K562 (cell line): Measurements from ENCODE around the gene M6PR. TPM values are rescaled to one million over a fixed set of nuclear protein-coding genes. Genes with fewer than 3 reads are reported as not detected.

Source experiments
- ATAC-seq: fragments of 200-7000 bp; cut with Tn5 transposase; 3 replicates; pipeline ENCODE4 v1.9.1; 2020; ENCODE audit warnings: moderate library complexity
- BruUV-seq: library from RNA; stranded (reverse); fragments of 400-500 nt; replicated peaks from 2 replicates; lab custom pipeline; 2021; lab: Mats Ljungman, UMichigan
- CTCF ChIA-PET: fragments of 300-600 bp; formaldehyde crosslinking; extraction: SDS; loops from one replicate; lab custom pipeline; 2021; ENCODE audit warnings: low intra/inter-chr PET ratio; lab: Yijun Ruan, JAX
- POLR2A ChIA-PET: fragments of 300-600, 350-650 bp; sonication (Branson Sonifier 250); formaldehyde crosslinking; extraction: SDS; loops from one replicate; lab custom pipeline; 2021; ENCODE audit warnings: antibody characterized with exemption, inconsistent platforms; lab: Yijun Ruan, JAX
- DNase-seq, 4 experiments: peaks; one replicate each; pipeline versions ENCODE4 v3.0.0 to v3.0.0-alpha.2; 2011 to 2018; ENCODE audit warnings: low spot score in 3 of 4, mixed read lengths in 3 of 4; ENCODE audit errors: extremely low read depth in 1 of 4
- FAIRE-seq: peaks from 2 replicates; lab custom pipeline; 2011; peaks lifted over from hg19 to GRCh38; lab: Jason Lieb, UNC
- H2AFZ ChIP-seq: 2 replicates; pipeline ENCODE4 v1.6.0; 2011; ENCODE audit warnings: low read depth, low read length, control low read depth, inconsistent platforms
- H3K27ac ChIP-seq: fragments of 200-600 bp; 3 replicates; pipeline ENCODE4 v1.8.0; 2011; ENCODE audit warnings: low read depth, mild to moderate bottlenecking, control low read depth, inconsistent platforms, low read length, moderate library complexity, mixed read lengths; ENCODE audit errors: extremely low read depth
- H3K27me3 ChIP-seq, 2 experiments: fragments of 300-600 bp in 1 of 2; 2 replicates in 1 of 2; 3 replicates in 1 of 2; pipeline versions ENCODE4 v1.6.0 to v1.8.0; 2011; ENCODE audit warnings: inconsistent platforms in 2 of 2, low read length in 2 of 2, mild to moderate bottlenecking in 1 of 2, mixed read lengths in 1 of 2, moderate library complexity in 1 of 2; ENCODE audit not compliant: control insufficient read depth in 2 of 2, insufficient read depth in 2 of 2
- H3K36me3 ChIP-seq: fragments of 300-600 bp; 3 replicates; pipeline ENCODE4 v1.8.0; 2011; ENCODE audit warnings: mild to moderate bottlenecking, low read length, inconsistent platforms; ENCODE audit not compliant: control insufficient read depth, insufficient read depth
- H3K4me1 ChIP-seq, 2 experiments: fragments of 200-600 bp in 1 of 2; replicated peaks in 1 of 2; 2 replicates in 1 of 2; 3 replicates in 1 of 2; pipeline versions ENCODE4 v1.5.1 to v1.8.0; 2011; ENCODE audit warnings: inconsistent platforms in 2 of 2, low read length in 2 of 2, mild to moderate bottlenecking in 1 of 2, mixed read lengths in 1 of 2, moderate library complexity in 1 of 2; ENCODE audit not compliant: control insufficient read depth in 2 of 2, insufficient read depth in 2 of 2
- H3K4me2 ChIP-seq: 2 replicates; pipeline ENCODE4 v1.6.1; 2011; ENCODE audit warnings: low read length, control low read depth, inconsistent platforms, mixed read lengths; ENCODE audit not compliant: insufficient read depth
- H3K4me3 ChIP-seq: fragments of 200-600 bp; sonication (generic), shearing (Covaris generic); 2 replicates; pipeline ENCODE4 v1.5.1; 2016; ENCODE audit warnings: control low read depth, inconsistent platforms
- H3K79me2 ChIP-seq: fragments of 200-600 bp; 3 replicates; pipeline ENCODE4 v1.8.0; 2011; ENCODE audit warnings: low read length, inconsistent platforms; ENCODE audit not compliant: control insufficient read depth, insufficient read depth
- H3K9ac ChIP-seq, 2 experiments: 2 replicates each; pipeline versions ENCODE4 v1.6.0 to v1.6.1; 2011; ENCODE audit warnings: low read depth in 2 of 2, low read length in 2 of 2, control low read depth in 1 of 2, inconsistent platforms in 1 of 2, mild to moderate bottlenecking in 1 of 2, mixed read lengths in 1 of 2; ENCODE audit not compliant: insufficient read depth in 1 of 2
- H3K9me1 ChIP-seq: one replicate; pipeline ENCODE4 v1.6.0; 2011; ENCODE audit warnings: inconsistent platforms, mild to moderate bottlenecking, low read length, moderate library complexity; ENCODE audit not compliant: control insufficient read depth, insufficient read depth
- H3K9me3 ChIP-seq: replicated peaks from 2 replicates; pipeline ENCODE4 v1.5.1; 2011; ENCODE audit warnings: low read depth, low read length, inconsistent platforms; ENCODE audit not compliant: control insufficient read depth, insufficient read depth
- H4K20me1 ChIP-seq: replicated peaks from 2 replicates; pipeline ENCODE4 v1.6.1; 2011; ENCODE audit warnings: low read length, inconsistent platforms, mixed read lengths; ENCODE audit not compliant: control insufficient read depth, insufficient read depth
- CAMTA2 ChIP-seq: fragments of 250-450 bp; sonication (Bioruptor Pico); conservative IDR thresholded peaks from 2 replicates; pipeline ENCODE4 v1.5.1; 2022
- HMBOX1 ChIP-seq: sonication (generic); IDR thresholded peaks from 2 replicates; pipeline ENCODE4 v1.6.1; 2016
- HNRNPH1 ChIP-seq: fragments of 200-400 bp; formaldehyde crosslinking; optimal IDR thresholded peaks from 2 replicates; pipeline ENCODE3; 2017; ENCODE audit warnings: low read depth, mild to moderate bottlenecking, low read length, moderate library complexity
- ILF3 ChIP-seq: fragments of 450-650 bp; IDR thresholded peaks from 2 replicates; pipeline ENCODE4 v1.6.1; 2018; ENCODE audit warnings: antibody characterized with exemption, mild to moderate bottlenecking, moderate library complexity, borderline replicate concordance
- NFRKB ChIP-seq: fragments of 450-650 bp; IDR thresholded peaks from 2 replicates; pipeline ENCODE4 v1.6.1; 2016; ENCODE audit warnings: low read depth
- SMARCA4 ChIP-seq: fragments of 450-650 bp; IDR thresholded peaks from 2 replicates; pipeline ENCODE4 v1.6.1; 2016
- ZNF436 ChIP-seq: fragments of 250-450, 450-650 bp; sonication (Bioruptor Pico); formaldehyde crosslinking; IDR thresholded peaks from 2 replicates; pipeline ENCODE4 v1.7.0; 2020; ENCODE audit warnings: mild to moderate bottlenecking
- in situ Hi-C: fragments of 300-500 bp; cut with MboI; formaldehyde crosslinking; loops from 4 replicates; pipeline ENCODE4 v1.15.0; 2018; ENCODE audit warnings: inconsistent platforms, mixed read lengths
- intact Hi-C: fragments of 100-400 bp; cut with micrococcal nuclease; formaldehyde crosslinking; loops from 2 replicates; pipeline ENCODE4 v1.14.2; 2022
- polyA plus RNA-seq, 8 experiments: library from polyadenylated mRNA; depleted of rRNA in 4 of 8; stranded (reverse) in 5 of 8; unstranded in 3 of 8; fragments of >200 nt; fragmentation: Nextera tagmentation in 2 of 8; fragmentation: Illumina TruSeq in 1 of 8; extraction: Ambion mirVana in 2 of 8; extraction: Trizol in 1 of 8; gene quantifications; 2 replicates each; pipeline versions ENCODE4 v1.2.1 to v1.2.3, GENCODE V29; 2011 to 2014; ENCODE audit warnings: inconsistent platforms in 1 of 8, missing spikeins in 1 of 8
- total RNA-seq, 7 experiments: library from RNA; depleted of rRNA in 6 of 7; stranded (reverse); fragments of >200 nt in 6 of 7; fragmentation: Illumina TruSeq in 2 of 7; extraction: Trizol in 2 of 7; gene quantifications; 2 replicates each; pipeline versions ENCODE4 v1.2.1 to v1.2.3, GENCODE V29; 2011 to 2021; ENCODE audit warnings: low replicate concordance in 1 of 7

M6PR gene
- total and polyA plus RNA-seq, 9 of the 15 experiments (the other 6 are each of a cell fraction or from before 2014, with no cell fraction given): 78.6 to 159 (median 112) TPM

- no peak for TF ChIP-seq CAMTA2 (CRISPR knock-in tag)
- peak; percentile 49; the same call in 1 of the 2 replicates for TF ChIP-seq SMARCA4
- TF ChIP-seq NFRKB: 0 out of 2 replicates have a peak, but pooled peaks have one; percentile 55
- TF ChIP-seq ZNF436 (CRISPR knock-in tag): no peak
- no peak for TF ChIP-seq HNRNPH1
Measured at GRCh38 chr12:8948701-8949341, 624 bp downstream of the M6PR start (continued).

- peaks cover 40% of the 10 kb centered on the region for H3K36me3 ChIP-seq
- ATAC-seq (no peak), FAIRE-seq (no peak), DNase-seq (peak in 1 of 4 experiments; percentile 13)
- TF ChIP-seq ILF3: no peak
- peak; percentile 51; the same call in 1 of the 2 replicates for TF ChIP-seq HMBOX1
- intact Hi-C loops: no loop called here
- no peak overlapping the region for H2AFZ ChIP-seq
- POLR2A ChIA-PET: interaction anchor here (1.3 to 2.6 kb wide), 2 partner anchors 9 to 27 kb away, joined by 4 to 10 read pairs; no protein-coding TSS in a partner anchor
- no peaks in the 10 kb centered on the region for H3K9me1 ChIP-seq
- peaks cover 64% of the 10 kb centered on the region for H3K79me2 ChIP-seq
- BruUV-seq: no TSS peak
- CTCF ChIA-PET: no interaction called here
- H3K9me3 ChIP-seq: no peaks in the 10 kb centered on the region
- peaks cover 8% of the 10 kb centered on the region; the same call in 1 of the 2 replicates for H4K20me1 ChIP-seq
- peak overlapping the region; percentile 96 for H3K4me3 ChIP-seq
- H3K27ac ChIP-seq: peak overlapping the region; percentile 18; the same call in 1 of the 3 replicates
- H3K4me2 ChIP-seq: peak overlapping the region; percentile 98
- peak overlapping the region in 1 of 2 experiments; percentile 96; a peak in 2 of 4 replicates for H3K9ac ChIP-seq
- no peaks in the 10 kb centered on the region for H3K27me3 ChIP-seq
- in situ Hi-C loops: no loop called here
- peaks cover 0 to 8% of the 10 kb centered on the region in 2 experiments; a peak in 2 of 5 replicates for H3K4me1 ChIP-seq
Measured at GRCh38 chr12:8947737-8948136, 1.7 kb downstream of the M6PR start.
